Esophagus squamous epithelium (tissue), 4 donors: ENCODE data around the gene CHI3L2.

ENCODE experiments used
- POLR2A ChIP-seq, 4 donors: fragments of 450-650 bp; IDR thresholded peaks; one replicate each; pipeline ENCODE4 v1.6.1; 2017; ENCODE audit warnings: antibody characterized with exemption in 4 of 4, mild to moderate bottlenecking in 4 of 4, moderate library complexity in 3 of 4
- TF ChIP-seq, protein P1 (sequence below), 6 experiments: fragments of 450-650 bp in 4 of 6; fragments of 200-600 bp in 2 of 6; sonication (generic) in 2 of 6; IDR thresholded peaks; one replicate each; pipeline ENCODE4 v1.5.1; 2016 to 2019; ENCODE audit warnings: antibody characterized with exemption in 6 of 6, mild to moderate bottlenecking in 4 of 6, moderate library complexity in 4 of 6

DNA sequence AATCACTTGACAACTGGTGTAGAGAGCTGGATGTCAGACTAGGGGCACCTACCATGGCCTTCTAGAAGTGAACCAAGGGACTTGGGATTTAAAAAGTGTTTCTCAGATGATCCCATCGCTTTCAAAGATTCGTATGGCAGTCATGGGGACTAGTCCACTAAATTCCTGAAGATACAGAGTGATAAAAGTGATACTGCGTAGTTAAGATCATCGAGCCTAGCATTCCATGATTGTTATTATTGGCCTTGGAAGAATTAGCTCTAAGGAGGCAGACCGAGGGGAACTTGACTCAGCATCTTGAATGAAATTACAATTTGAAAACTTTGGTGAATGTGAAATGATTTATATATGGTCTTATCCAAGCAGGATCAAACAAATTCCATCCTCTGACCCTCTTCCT, 61.9 kb downstream of the CHI3L2 start:
- TF ChIP-seq, protein P1, sequence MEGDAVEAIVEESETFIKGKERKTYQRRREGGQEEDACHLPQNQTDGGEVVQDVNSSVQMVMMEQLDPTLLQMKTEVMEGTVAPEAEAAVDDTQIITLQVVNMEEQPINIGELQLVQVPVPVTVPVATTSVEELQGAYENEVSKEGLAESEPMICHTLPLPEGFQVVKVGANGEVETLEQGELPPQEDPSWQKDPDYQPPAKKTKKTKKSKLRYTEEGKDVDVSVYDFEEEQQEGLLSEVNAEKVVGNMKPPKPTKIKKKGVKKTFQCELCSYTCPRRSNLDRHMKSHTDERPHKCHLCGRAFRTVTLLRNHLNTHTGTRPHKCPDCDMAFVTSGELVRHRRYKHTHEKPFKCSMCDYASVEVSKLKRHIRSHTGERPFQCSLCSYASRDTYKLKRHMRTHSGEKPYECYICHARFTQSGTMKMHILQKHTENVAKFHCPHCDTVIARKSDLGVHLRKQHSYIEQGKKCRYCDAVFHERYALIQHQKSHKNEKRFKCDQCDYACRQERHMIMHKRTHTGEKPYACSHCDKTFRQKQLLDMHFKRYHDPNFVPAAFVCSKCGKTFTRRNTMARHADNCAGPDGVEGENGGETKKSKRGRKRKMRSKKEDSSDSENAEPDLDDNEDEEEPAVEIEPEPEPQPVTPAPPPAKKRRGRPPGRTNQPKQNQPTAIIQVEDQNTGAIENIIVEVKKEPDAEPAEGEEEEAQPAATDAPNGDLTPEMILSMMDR (IDR thresholded peaks at IDR 0.05): no peak
- TF ChIP-seq POLR2A (IDR thresholded peaks at IDR 0.05): no peak
